GM12878 (cell line): Measurements from ENCODE around the gene CDH5.

Experiments used
- CBFB ChIP-seq: IDR thresholded peaks from 2 replicates; pipeline ENCODE4 v1.6.1; 2016; ENCODE audit warnings: antibody characterized with exemption, low read depth
- CREB1 ChIP-seq: IDR thresholded peaks from 2 replicates; pipeline ENCODE4 v1.6.1; 2012; ENCODE audit warnings: low read depth, mild to moderate bottlenecking, inconsistent platforms
- EZH2 ChIP-seq: IDR thresholded peaks from 2 replicates; pipeline ENCODE4 v1.6.1; 2012; ENCODE audit warnings: low read depth, mild to moderate bottlenecking, control low read depth, inconsistent platforms, low read length, borderline replicate concordance; ENCODE audit not compliant: control insufficient read depth
- KDM1A ChIP-seq: fragments of 200-600 bp; sonication (generic); IDR thresholded peaks from 2 replicates; pipeline ENCODE4 v1.6.1; 2016; ENCODE audit warnings: borderline replicate concordance

- TF ChIP-seq KDM1A (no peak), CREB1 (no peak), EZH2 (no peak), CBFB (no peak)
These were observed 9.0 kb upstream of the CDH5 start for GRCh38 chr16:66357523-66357928.
